D721Med (cell line): ENCODE data around the gene FIGNL2.

Experiments used
- DNase-seq: peaks from one replicate; pipeline ENCODE4 v3.0.0; 2011; ENCODE audit warnings: low spot score; ENCODE audit not compliant: insufficient read length
- FAIRE-seq: peaks from 2 replicates; lab custom pipeline; 2011; peaks lifted over from hg19 to GRCh38; lab: Jason Lieb, UNC
- TF ChIP-seq, protein P1 (sequence below): IDR thresholded peaks from 2 replicates; pipeline ENCODE4 v1.5.1; 2012; ENCODE audit warnings: mild to moderate bottlenecking, control low read depth; ENCODE audit not compliant: insufficient read depth; ENCODE audit errors: missing control alignments

FIGNL2 gene

DNA sequence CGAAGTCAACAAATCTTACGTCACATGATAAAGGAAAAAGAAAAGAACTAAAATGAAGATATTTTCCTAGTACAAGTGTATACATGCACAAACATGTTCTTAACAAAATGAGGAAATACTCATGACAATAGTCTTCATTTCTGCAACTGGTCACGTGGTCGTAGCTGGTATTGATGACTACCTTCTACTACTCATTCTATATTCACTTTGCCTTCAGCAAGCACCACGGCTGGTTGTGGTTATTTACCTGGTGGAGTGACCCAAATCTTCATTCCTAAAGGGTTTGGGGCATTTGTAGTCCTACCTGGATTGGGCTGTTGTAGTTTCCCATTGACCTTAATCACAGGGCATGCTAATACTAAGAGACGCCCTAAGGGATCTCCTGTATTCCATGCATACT is 51.2 kb downstream of the FIGNL2 start:
- FAIRE-seq = no peak
- no peak for DNase-seq
- TF ChIP-seq, protein P1, sequence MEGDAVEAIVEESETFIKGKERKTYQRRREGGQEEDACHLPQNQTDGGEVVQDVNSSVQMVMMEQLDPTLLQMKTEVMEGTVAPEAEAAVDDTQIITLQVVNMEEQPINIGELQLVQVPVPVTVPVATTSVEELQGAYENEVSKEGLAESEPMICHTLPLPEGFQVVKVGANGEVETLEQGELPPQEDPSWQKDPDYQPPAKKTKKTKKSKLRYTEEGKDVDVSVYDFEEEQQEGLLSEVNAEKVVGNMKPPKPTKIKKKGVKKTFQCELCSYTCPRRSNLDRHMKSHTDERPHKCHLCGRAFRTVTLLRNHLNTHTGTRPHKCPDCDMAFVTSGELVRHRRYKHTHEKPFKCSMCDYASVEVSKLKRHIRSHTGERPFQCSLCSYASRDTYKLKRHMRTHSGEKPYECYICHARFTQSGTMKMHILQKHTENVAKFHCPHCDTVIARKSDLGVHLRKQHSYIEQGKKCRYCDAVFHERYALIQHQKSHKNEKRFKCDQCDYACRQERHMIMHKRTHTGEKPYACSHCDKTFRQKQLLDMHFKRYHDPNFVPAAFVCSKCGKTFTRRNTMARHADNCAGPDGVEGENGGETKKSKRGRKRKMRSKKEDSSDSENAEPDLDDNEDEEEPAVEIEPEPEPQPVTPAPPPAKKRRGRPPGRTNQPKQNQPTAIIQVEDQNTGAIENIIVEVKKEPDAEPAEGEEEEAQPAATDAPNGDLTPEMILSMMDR = no peak

- DNase-seq = no peak
- no peak for FAIRE-seq
- TF ChIP-seq, protein P1 = no peak
These were observed 55.3 kb downstream of the FIGNL2 start for GRCh38 chr12:51793201-51793600.

- DNase-seq (no peak), FAIRE-seq (no peak)
- TF ChIP-seq, protein P1 = no peak
These were observed 56.1 kb downstream of the FIGNL2 start for GRCh38 chr12:51792417-51792816.

- TF ChIP-seq, protein P1 = no peak
- no peak for FAIRE-seq
- DNase-seq = no peak
These were observed 59.6 kb downstream of the FIGNL2 start for GRCh38 chr12:51788876-51789275.

DNA sequence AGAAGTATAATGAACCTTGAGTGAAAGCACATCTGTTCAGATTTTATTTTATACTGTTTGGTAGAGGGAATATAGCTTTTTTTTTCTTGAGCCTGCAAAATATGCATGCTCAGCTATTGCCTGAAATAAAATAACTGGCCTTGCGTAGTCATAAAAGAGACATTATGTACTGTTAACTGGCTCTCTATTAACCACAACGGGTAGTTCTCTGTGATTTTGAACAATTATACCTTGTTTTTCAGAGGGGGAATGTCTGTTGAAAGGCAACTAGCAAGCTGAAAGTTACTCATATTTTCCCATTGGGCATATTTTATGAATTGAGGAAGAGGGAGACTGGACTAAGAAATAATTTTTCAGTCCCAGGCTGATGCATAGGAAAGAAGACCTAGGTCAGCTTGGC is 62.6 kb downstream of the FIGNL2 start:
- no peak for FAIRE-seq

DNA sequence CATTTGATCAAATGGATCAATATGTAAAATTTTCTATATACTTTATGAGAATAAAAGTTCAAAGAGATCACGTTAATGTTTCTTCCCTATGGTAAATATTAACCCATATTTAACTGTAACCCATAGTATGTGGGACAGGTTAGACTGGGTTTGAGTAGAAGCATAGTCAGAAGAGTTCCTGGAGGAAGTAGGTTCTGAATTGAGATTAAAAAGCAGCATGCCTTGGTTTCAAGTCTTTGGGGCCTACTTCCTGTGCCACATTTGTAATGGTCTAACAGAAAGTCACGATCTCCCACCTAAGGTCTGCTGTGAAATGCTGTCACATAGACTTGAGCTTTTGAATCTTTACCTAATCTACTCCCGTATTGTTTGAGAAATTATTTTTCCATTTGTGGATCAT is 63.8 kb downstream of the FIGNL2 start:
- no peak for FAIRE-seq
- TF ChIP-seq, protein P1 = no peak
- DNase-seq = no peak

More for the DNA sequence above, 62.6 kb downstream of the FIGNL2 start:
- DNase-seq = no peak
- TF ChIP-seq, protein P1 = no peak

- TF ChIP-seq, protein P1 = no peak
- DNase-seq = no peak
- FAIRE-seq = no peak
These were observed 68.6 kb downstream of the FIGNL2 start for GRCh38 chr12:51779876-51780275.
